CD4-positive, alpha-beta T cell (primary cell): ENCODE data around the gene TMEM108. TPM values are rescaled to one million over a fixed set of nuclear protein-coding genes. Genes with fewer than 3 reads are reported as not detected.

ENCODE experiments used
- ATAC-seq: fragments of 200-7000 bp; cut with Tn5 transposase; one replicate; pipeline ENCODE4 v1.10.0; 2022; ENCODE audit warnings: mild to moderate bottlenecking; ENCODE audit not compliant: poor library complexity
- CTCF ChIA-PET: fragments of 350-600 bp; sonication (Branson Sonifier 250); formaldehyde crosslinking; loops from one replicate; lab custom pipeline; 2021; ENCODE audit warnings: antibody characterized with exemption, inconsistent platforms; lab: Charles Lee
- POLR2A ChIA-PET: fragments of 350-600 bp; sonication (Branson Sonifier 250); formaldehyde crosslinking; loops from one replicate; lab custom pipeline; 2021; ENCODE audit warnings: antibody characterized with exemption, inconsistent platforms; lab: Charles Lee
- DNase-seq, 14 experiments: peaks; one replicate each; pipeline ENCODE4 v3.0.0-alpha.2; 2013 to 2020; ENCODE audit warnings: mixed read lengths in 2 of 14
- H3K27ac ChIP-seq, 2 donors: one replicate each; pipeline versions ENCODE4 v1.5.1 to v1.7.0; 2013; ENCODE audit warnings: low read length in 2 of 2, low read depth in 1 of 2, mild to moderate bottlenecking in 1 of 2
- H3K27me3 ChIP-seq, 2 experiments: 1 replicate in 1 of 2; 2 replicates in 1 of 2; pipeline versions ENCODE4 v1.6.1 to v1.7.0; 2013; ENCODE audit warnings: low read length in 2 of 2, control low read depth in 1 of 2, mild to moderate bottlenecking in 1 of 2, moderate library complexity in 1 of 2; ENCODE audit not compliant: insufficient read depth in 2 of 2, control insufficient read depth in 1 of 2
- H3K36me3 ChIP-seq: one replicate; pipeline ENCODE4 v1.6.1; 2013; ENCODE audit warnings: low read length, control low read depth; ENCODE audit not compliant: insufficient read depth
- H3K4me1 ChIP-seq: one replicate; pipeline ENCODE4 v1.6.1; 2013; ENCODE audit warnings: low read length, control low read depth; ENCODE audit not compliant: insufficient read depth
- H3K4me3 ChIP-seq: one replicate; pipeline ENCODE4 v1.5.1; 2013; ENCODE audit warnings: mild to moderate bottlenecking, low read length, moderate library complexity
- H3K9me3 ChIP-seq, 2 experiments: 1 replicate in 1 of 2; 2 replicates in 1 of 2; pipeline versions ENCODE4 v1.6.1 to v1.7.0; 2013; ENCODE audit warnings: low read length in 2 of 2, mild to moderate bottlenecking in 2 of 2, control low read depth in 1 of 2, moderate library complexity in 1 of 2; ENCODE audit not compliant: control insufficient read depth in 1 of 2, insufficient read depth in 1 of 2
- H3K27ac Mint-ChIP-seq: one replicate; pipeline ENCODE4 v1.8.0; 2020; ENCODE audit warnings: mixed read lengths
- H3K27me3 Mint-ChIP-seq: one replicate; pipeline ENCODE4 v1.8.0; 2021; ENCODE audit warnings: mixed read lengths
- H3K36me3 Mint-ChIP-seq: one replicate; pipeline ENCODE4 v1.8.0; 2021; ENCODE audit warnings: low read depth, mixed read lengths
- H3K4me1 Mint-ChIP-seq: one replicate; pipeline ENCODE4 v1.8.0; 2021; ENCODE audit warnings: low read depth, mixed read lengths
- H3K4me3 Mint-ChIP-seq: one replicate; pipeline ENCODE4 v1.8.0; 2020; ENCODE audit warnings: mild to moderate bottlenecking, mixed read lengths
- H3K9me3 Mint-ChIP-seq: one replicate; pipeline ENCODE4 v1.8.0; 2020; ENCODE audit warnings: mixed read lengths
- CTCF ChIP-seq: fragments of 200-600 bp; IDR thresholded peaks from one replicate; pipeline ENCODE4 v1.8.0; 2022; ENCODE audit warnings: antibody characterized with exemption, mild to moderate bottlenecking
- intact Hi-C, 2 experiments: fragments of 100-400 bp; cut with DNase I in 1 of 2; cut with micrococcal nuclease in 1 of 2; formaldehyde crosslinking; loops; one replicate each; pipeline versions ENCODE4 v1.15.1 to v1.9.0; 2023 to 2025; cut with DNase I, micrococcal nuclease
- total RNA-seq, 174 experiments: library from RNA in 2 of 174; stranded (reverse) in 2 of 174; gene quantifications; one replicate each; pipeline ENCODE4 v1.2.3 and lab custom pipeline; 2021 to 2026

The TMEM108 gene
- total RNA-seq, 2 experiments from 2014 or later, result not detected

- ChIA-PET POLR2A (interaction anchor here (0.9 kb wide), 1 partner anchor 16 kb away, joined by 3 read pairs; no protein-coding TSS in a partner anchor), CTCF (no interaction called here)
- intact Hi-C loops, result no loop called here
- no peak overlapping the region for H3K4me3 ChIP-seq
- H3K27me3 Mint-ChIP-seq, result peaks cover 5% of the 10 kb centered on the region
- DNase-seq, result no peak
- no peak overlapping the region for H3K27ac Mint-ChIP-seq
- no peak overlapping the region for H3K27ac ChIP-seq
- ATAC-seq, result no peak
- no peaks in the 10 kb centered on the region for H3K36me3 Mint-ChIP-seq
- H3K9me3 Mint-ChIP-seq, result no peaks in the 10 kb centered on the region
- H3K4me1 Mint-ChIP-seq, result peaks cover 10% of the 10 kb centered on the region
- no peaks in the 10 kb centered on the region for H3K9me3 ChIP-seq
- H3K27me3 ChIP-seq, result peaks cover 0 to 2% of the 10 kb centered on the region in 2 experiments
- H3K36me3 ChIP-seq, result no peaks in the 10 kb centered on the region
- H3K4me3 Mint-ChIP-seq, result no peak overlapping the region
- TF ChIP-seq CTCF, result no peak
- no peaks in the 10 kb centered on the region for H3K4me1 ChIP-seq
These were observed 372.2 kb downstream of the TMEM108 start for GRCh38 chr3:133410191-133410892.

- H3K4me1 Mint-ChIP-seq, result peaks cover 10% of the 10 kb centered on the region
- H3K27me3 Mint-ChIP-seq, result no peaks in the 10 kb centered on the region
- TF ChIP-seq CTCF, result no peak
- H3K4me3 Mint-ChIP-seq, result no peak overlapping the region
- intact Hi-C loops, result no loop called here
- H3K9me3 Mint-ChIP-seq, result no peaks in the 10 kb centered on the region
- Histone ChIP-seq H3K36me3 (no peaks in the 10 kb centered on the region), H3K9me3 (no peaks in the 10 kb centered on the region), H3K4me1 (no peaks in the 10 kb centered on the region), H3K27ac (no peak overlapping the region), H3K4me3 (no peak overlapping the region), H3K27me3 (no peaks in the 10 kb centered on the region)
- no peak for ATAC-seq
- no peaks in the 10 kb centered on the region for H3K36me3 Mint-ChIP-seq
- ChIA-PET CTCF (no interaction called here), POLR2A (no interaction called here)
- H3K27ac Mint-ChIP-seq, result no peak overlapping the region
- no peak for DNase-seq
These were observed 374.3 kb downstream of the TMEM108 start for GRCh38 chr3:133412183-133413132.

- TF ChIP-seq CTCF, result no peak
- ATAC-seq (no peak), DNase-seq (no peak)
- Mint-ChIP-seq H3K27me3 (no peaks in the 10 kb centered on the region), H3K36me3 (no peaks in the 10 kb centered on the region), H3K9me3 (no peaks in the 10 kb centered on the region), H3K27ac (no peak overlapping the region), H3K4me3 (no peak overlapping the region), H3K4me1 (peaks cover 10% of the 10 kb centered on the region)
- ChIA-PET CTCF (interaction anchor here (0.6 kb wide), 1 partner anchor 1196 kb away, joined by 3 read pairs; no protein-coding TSS in a partner anchor), POLR2A (no interaction called here)
- H3K4me1 ChIP-seq, result no peaks in the 10 kb centered on the region
- no peak overlapping the region for H3K27ac ChIP-seq
- no peaks in the 10 kb centered on the region for H3K36me3 ChIP-seq
- no peak overlapping the region for H3K4me3 ChIP-seq
- intact Hi-C loops, result no loop called here
- H3K27me3 ChIP-seq, result no peaks in the 10 kb centered on the region
- H3K9me3 ChIP-seq, result no peaks in the 10 kb centered on the region
These were observed 375.2 kb downstream of the TMEM108 start for GRCh38 chr3:133413161-133414020.
